NCI-H446 treated with DMSO at 0.1 percent for 48 hours (cell line): ENCODE results near the gene CBFA2T3.
"Not testable (repeated sequence)": the region's sequence is repeated elsewhere in the genome, so short reads cannot be mapped to it uniquely, and the experiment has no call there.

Source experiments
- DNase-seq: peaks from one replicate; lab custom pipeline; 2025; lab: John Stamatoyannopoulos, UW

The CBFA2T3 gene

DNA sequence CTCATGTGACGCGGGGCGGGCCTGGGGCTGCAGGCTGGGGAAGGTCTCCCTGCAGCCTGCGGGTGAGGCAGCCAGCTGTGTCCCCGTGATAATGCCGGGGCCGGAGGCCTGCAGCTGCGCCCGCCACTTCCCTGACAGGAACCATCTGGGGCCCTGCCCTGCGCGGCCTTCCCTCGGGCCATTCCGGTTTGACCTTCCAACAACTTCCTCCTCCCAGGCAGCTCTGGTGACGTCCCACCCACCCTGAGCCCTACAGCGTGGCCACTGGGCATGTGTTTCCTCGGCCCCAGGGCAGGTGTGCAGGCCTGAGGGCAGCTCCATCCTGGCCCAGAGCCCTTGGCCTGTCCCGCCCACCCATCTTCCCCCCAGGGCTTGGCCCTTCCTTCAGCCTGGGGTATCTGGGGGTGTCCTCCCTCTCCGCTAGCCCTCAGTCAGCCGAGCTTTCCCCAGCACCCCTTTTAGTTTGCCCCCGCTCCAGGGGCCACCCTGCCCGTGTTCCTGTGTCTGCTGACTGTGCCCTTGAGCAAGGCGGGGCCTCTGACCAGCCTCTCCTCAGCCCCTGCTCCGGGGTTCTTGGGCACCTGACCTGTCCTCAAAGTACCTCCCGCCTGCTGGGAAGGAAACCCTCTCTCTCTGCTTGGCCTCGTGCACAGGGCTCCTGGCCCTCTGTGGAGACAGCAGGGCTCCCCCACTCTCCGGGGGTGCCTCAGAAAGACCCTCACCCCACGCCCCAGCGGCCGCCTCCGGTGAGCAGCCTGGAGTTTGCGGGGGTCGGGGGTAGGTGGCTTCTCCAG lies at the start of gene CBFA2T3:
Gene CBFA2T3, minus strand, starts transcription at position 190 of the 794 bp plus-strand sequence. CDS start 400 bp downstream, outside the sequence.
- no peak for DNase-seq

- no peak for DNase-seq
Measured at GRCh38 chr16:89026121-89026612, 49.2 kb upstream of the CBFA2T3 start.

DNA sequence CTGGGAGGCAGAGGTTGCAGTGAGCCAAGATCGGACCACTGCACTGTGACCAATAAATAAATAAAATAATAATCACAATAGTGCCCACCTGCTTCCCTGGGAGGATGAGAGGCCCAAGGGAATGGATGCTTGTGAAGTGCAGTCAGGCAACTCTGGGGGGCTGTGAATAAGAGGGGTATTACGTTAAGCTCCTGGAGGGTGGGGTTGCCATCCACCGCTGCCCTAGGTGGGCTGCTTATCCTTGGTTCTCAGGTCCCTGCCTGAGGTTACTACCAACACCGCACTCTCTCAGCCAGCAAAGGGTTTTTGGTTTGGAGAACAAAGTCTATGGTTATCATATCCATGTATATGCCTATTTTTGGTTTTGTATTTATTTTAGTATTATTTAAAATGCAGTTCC lies 48.6 kb upstream of the CBFA2T3 start:
- no peak for DNase-seq

DNA sequence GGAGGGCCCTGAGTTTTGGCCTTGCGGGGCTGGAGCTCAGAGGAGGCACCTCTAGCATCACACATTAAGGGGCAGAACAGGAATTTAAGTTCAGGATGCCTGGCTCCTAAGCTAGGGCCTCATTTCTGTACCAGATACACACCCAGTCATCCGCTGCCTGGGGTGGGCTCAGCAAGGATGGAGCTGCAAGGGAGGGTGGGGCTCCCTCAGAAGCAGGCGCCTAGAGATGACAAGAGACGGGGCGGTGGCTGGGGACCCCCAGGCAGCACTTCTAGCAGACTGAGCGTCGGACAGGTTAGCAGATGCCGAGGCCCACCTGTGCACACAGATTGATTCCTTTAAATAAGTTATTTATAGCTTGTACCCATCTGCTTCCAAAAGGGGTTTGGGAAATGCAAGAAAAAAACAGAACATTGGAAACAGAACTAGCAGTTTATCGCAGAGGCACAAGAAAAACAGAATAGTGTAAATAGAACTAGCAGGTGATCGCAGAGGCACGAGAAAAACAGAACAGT lies 47.6 kb upstream of the CBFA2T3 start:
- DNase-seq, result no peak

DNA sequence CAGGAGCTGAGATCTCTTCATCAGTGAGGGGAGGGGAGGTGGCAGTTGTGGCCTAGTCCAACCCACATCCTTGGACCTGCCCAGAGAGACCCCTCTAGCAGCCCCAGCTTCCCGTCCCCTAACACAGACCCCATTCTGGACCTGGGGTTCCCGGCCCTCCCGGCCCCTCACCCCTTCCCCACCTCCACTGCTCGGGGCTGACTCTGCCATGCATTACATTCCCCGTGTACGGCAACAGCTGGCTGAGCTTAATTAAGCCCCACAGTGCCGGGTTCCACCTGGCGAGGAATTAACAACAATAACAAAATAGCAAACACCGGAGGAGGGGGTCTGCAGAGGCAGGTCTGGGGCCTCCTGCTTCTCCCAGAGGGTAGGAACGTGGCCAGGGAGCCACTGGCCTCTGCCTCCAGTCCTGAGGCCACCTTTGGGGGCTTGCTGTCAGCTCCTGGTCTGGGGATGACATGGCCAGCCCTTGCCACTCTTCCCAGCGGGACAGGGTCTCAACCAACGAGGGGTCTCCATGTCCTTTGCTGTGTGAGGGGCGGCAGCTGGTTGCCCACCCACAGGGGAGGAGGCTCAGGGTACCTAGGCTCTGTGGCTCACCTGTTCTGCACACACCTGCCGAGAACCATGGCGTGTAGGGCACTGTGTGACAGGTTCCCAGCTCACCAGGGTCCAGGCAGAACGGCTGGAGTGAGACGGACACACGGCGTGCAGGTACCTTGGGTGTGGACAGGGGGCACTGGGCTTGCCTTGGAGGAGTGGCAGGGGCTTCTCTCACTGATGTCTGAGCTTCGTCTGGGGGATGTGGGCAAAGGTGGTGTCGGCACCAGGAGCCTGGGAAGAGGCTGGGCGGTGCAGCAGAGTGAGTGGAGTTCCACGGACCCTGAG lies 46.9 kb upstream of the CBFA2T3 start:
- DNase-seq, result no peak

DNA sequence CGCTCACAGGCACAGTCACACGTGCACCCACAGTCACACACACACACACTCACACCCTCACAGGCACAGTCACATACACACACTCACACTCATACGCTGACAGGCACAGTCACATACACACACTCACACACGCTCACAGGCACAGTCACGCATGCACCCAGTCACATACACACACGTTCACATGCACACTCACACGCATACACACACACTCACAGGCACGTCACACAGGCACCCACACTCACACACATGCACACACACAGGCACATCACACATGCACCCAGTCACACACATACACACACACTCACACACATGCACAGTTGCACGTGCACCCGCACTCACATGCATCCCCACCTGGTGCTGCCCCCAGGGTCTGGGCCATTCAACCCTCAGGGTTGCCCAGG lies 46.1 kb upstream of the CBFA2T3 start:
- DNase-seq, result no peak

- DNase-seq, result no peak
Measured at GRCh38 chr16:89022051-89022836, 45.2 kb upstream of the CBFA2T3 start.

GRCh38 chr16:89020925-89021595 lies 44.1 kb upstream of the CBFA2T3 start:
- DNase-seq, result no peak

DNA sequence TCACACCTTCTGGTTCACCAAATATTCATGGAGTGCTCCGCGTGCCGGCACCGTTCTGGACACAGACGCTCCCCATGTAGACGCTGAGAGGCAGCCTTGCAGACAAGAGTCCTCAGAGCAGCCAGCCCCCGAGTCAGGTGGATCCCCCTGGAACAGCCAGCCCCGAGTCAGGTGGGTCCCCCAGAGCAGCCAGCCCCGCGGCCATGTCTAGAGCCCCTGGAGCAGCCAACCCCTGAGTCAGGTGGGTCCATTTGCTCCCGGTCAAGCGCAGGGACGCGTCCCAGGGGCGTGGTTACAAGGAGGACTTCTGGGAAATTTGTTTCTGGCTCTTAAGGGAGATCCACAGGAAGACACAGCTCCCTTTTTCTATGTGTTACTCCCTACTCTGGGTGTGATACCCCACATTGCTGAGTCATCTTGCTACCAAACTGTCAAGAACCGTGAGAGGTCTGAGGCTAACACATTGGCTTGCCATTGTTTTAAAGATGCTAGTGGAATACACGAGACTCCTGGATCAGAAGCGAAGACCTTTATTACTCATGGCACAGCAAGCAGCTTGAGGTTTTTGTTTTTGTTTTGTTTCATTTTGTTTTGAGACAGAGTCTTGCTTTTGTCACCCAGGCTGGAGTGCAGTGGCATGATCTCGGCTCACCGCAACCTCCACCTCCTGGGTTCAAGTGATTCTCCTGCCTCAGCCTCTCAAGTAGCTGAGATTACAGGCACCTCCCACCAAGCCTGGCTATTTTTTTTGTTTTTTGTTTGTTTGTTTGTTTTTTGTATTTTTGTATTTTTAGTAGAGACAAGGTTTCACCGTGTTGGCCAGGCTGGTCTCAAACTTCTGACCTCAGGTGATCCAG lies 43.3 kb upstream of the CBFA2T3 start:
- DNase-seq, result no peak

DNA sequence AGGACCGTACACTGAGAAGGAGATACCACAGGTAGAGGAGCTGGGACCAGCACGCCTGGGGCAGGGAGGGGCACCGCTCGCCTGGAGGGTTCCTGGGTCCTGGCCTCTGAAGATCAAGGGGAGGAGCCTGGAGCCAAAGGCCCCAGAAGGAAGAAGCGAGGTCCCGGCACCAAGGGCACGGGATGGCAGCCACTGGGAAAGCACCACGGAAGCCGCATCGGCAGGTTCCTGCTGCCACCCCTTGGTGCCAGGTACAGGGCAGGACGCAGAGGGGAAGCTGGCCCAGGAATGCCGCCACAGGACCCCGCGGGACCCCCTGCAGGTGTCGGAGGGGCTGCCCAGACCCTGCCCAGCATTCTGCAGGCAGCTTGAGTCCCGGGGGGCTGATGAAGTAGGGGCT lies 42.5 kb upstream of the CBFA2T3 start:
- DNase-seq, result no peak

DNA sequence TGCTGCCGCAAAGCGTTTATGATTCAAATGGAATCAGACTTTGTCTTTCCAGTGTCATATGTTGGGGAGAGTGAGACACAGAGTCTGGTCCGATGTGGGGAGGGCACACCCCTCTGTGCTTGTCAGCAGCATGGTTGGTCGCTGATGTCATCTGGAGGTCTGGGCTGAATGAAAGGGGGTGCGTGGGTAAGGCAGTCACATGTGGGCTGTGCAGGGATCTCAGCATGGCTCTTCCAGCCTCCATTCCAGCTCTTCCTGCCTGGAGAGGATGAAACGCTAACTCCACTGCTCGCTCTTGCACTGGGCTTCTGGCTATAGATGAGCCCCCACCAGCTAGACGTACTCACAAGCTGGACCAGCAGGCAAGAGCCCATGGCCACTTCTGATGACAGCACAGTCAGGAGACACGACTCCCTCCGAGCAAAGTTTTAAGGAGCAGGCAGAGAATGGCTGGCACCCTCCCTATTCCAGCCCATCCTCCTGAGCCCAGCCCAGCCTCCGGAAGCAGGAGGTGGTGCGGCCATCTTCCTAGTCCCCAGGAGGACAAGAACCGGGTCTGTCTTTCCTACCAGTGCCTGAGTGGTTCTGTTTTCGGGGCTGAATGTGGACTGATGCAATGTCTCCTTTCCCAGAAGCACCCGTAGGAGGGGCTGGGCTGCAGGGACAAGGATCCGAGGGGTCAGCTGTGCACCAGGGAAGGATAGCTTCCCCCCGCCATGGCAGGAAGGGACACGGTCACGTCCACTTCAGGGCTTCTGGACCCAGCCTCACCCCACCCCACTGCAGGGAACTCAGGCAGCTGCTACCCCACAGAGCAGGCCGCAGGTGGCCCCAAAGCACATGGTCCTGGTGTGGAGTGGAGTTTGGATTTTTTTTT lies 41.5 kb upstream of the CBFA2T3 start:
- no peak for DNase-seq

DNA sequence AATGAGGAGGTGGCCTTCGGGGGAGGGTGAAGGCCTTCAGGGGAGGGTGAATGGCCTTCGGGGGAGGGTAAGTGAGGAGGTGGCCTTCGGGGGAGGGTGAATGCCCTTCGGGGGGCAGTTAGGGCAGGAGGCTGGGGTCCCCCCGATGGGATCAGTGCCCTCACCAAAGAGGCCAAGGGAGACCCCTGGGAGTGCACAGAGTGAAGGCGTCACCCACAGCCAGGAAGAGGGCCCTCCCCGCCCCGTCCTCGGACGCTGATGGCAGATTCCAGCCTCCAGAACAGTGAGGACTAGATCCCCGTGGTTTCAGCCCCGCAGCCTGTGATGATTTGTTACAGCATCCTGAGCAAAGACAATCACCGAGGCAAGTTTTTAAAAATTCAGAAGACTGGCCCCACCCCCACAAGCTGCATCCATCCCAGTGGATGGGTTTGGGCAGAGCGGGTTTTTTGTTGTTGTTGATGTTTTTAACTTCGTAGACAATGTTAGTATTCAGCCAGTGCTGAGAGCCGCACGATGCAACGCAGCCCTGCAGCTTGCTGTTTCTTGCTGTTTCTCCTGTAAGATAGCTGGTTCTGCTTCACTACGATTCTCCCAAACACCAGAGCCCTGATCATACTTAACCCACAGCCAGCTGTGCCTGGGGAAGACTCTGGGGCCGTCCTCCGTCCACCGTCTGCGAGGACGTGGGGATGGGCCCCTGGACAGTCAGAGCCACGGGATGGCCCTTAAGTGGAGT lies 40.7 kb upstream of the CBFA2T3 start:
- no peak for DNase-seq

- not testable (repeated sequence) for DNase-seq
Measured at GRCh38 chr16:89016561-89016960, 39.6 kb upstream of the CBFA2T3 start.

- DNase-seq, result no peak
Measured at GRCh38 chr16:89015271-89015859, 38.4 kb upstream of the CBFA2T3 start.

GRCh38 chr16:89014403-89015230 lies 37.6 kb upstream of the CBFA2T3 start:
- no peak for DNase-seq

DNA sequence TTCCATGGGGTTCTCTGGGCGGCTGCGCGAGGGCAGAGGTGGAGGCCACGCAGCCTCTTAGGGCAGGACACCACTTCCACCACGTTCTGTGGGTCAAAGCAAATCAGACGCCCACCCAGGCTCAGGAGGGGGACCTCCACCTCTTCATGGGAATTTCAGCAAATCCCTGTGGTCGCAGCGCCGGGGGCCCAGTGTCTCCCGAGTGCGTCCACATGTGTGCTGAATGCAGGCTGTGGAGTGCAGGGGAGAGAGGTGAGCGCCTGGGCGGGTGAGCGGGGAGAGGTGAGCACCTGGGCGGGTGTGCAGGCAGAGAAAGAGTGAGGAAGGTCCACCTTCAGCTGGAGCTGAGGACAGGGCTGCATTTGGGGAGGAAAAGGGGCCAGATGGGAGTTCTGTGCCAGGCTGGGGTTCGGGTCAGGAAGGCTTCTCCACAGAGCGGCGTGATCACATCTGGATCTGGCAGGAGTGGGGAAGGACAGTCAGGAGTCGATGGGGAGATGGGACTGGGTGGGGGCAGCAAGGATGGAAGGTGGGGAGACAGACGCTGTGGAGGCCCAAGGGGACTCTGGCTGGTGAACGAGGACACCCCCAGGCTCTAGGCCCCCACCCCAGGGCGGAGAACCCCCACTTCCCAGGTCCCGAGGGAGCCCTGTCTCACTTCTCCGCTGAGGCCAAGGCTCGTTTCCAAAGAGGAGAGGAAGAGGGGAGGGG lies 36.8 kb upstream of the CBFA2T3 start:
- no peak for DNase-seq

- DNase-seq, result no peak
Measured at GRCh38 chr16:89013111-89013510, 36.1 kb upstream of the CBFA2T3 start.
